GM19328 (cell line): ENCODE data around the gene HAL.

Experiments used
- ATAC-seq: cut with Tn5 transposase; IDR thresholded peaks from one replicate; pipeline ENCODE4 v1.9.1; 2021; ENCODE audit warnings: mild to moderate bottlenecking, moderate library complexity; ENCODE audit not compliant: unreplicated experiment

Gene HAL

GRCh38 chr12:95943330-95943842 is 52.8 kb downstream of the HAL start, which contains the start of gene AMDHD1:
Gene AMDHD1 (plus strand): TSS chr12:95943331. CDS start chr12:95943399, 68 bp downstream.
- peak; percentile 51 for ATAC-seq

GRCh38 chr12:95942524-95943329 is 53.4 kb downstream of the HAL start, which contains the start of gene CCDC38:
Gene CCDC38 (minus strand): TSS chr12:95942614. CDS start chr12:95936509, 6,105 bp downstream.
- peak; percentile 97 for ATAC-seq

GRCh38 chr12:95942101-95942523 is 54.0 kb downstream of the HAL start:
- ATAC-seq, result no peak

- ATAC-seq, result no peak
Observed at GRCh38 chr12:95940514-95940913, 55.6 kb downstream of the HAL start.
